GM23248 (cell line): Measurements from ENCODE around the gene P2RY2.

ENCODE experiments used
- EZH2 ChIP-seq: fragments of 200-600 bp; sonication (generic); IDR thresholded peaks from 2 replicates; pipeline ENCODE4 v1.6.1; 2018; ENCODE audit warnings: antibody characterized with exemption, mild to moderate bottlenecking; ENCODE audit not compliant: insufficient read depth, poor library complexity, severe bottlenecking
- EZH2phosphoT487 ChIP-seq: fragments of 200-600 bp; sonication (generic); IDR thresholded peaks from 2 replicates; pipeline ENCODE4 v1.6.1; 2018; ENCODE audit warnings: antibody characterized with exemption, moderate library complexity, mild to moderate bottlenecking, low read depth; ENCODE audit not compliant: insufficient read depth

- TF ChIP-seq EZH2phosphoT487 (no peak), EZH2 (no peak)
Observed at GRCh38 chr11:73274722-73275380, 56.8 kb downstream of the P2RY2 start.
